ENCODE results near the gene PYGL. TPM values are rescaled to one million over a fixed set of nuclear protein-coding genes. Genes with fewer than 3 reads are reported as not detected.
"Not testable (repeated sequence)": the region's sequence is repeated elsewhere in the genome, so short reads cannot be mapped to it uniquely, and the experiment has no call there.

The PYGL gene
- total RNA-seq, 2 experiments from 2014 or later, result not detected

DNA sequence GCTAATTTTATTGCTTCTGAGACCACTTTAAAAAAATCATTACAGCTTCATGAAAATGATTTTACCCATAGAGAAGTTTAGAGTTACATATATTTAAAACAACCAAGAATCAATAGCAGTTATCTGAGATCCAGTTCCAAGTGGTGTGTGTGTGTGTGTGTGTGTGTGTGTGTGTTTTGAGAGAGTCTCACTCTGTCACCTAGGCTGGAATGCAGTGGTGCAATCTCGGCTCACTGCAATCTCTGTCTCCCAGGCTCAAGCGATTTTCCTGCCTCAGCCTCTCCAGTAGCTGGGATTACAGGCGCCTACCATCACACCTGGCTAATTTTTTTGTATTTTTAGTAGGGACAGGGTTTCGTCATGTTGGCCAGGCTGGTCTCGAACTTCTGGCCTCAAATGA, 24.8 kb downstream of the PYGL start:
- peaks cover 11% of the 10 kb centered on the region for H3K27me3 Mint-ChIP-seq (ENCODE audit: low read depth)
- POLR2A ChIA-PET; ATAC-seq; H3K9me3 Mint-ChIP-seq (ENCODE audit: insufficient read depth); DNase-seq; CTCF ChIA-PET; H3K4me3 Mint-ChIP-seq; H3K36me3 Mint-ChIP-seq (ENCODE audit: low read depth); H3K27ac Mint-ChIP-seq; H3K4me1 Mint-ChIP-seq (ENCODE audit: low read depth): not testable (repeated sequence)

DNA sequence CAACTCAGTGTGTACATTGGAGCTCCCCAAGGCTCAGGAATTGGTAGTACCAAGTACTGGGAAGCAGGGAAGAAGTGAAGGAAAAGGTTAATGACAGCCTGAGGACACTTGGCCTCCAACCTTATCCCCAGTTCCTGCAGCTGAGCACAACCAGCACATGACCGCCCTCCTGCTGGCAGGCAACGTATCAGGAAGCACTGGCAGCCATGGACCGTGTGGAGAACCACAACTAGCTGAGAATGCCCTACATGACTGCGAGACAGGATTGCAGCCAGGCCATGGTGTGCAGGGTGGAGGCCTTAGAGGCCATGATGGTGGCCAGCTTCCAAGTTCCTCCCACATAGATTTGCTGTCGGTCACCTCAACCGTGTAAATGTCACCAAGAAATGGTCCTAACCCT, 26.8 kb downstream of the PYGL start:
- Mint-ChIP-seq H3K27ac (no peak overlapping the region), H3K9me3 (ENCODE audit: insufficient read depth) (no peaks in the 10 kb centered on the region), H3K4me3 (no peak overlapping the region), H3K36me3 (ENCODE audit: low read depth) (no peaks in the 10 kb centered on the region), H3K4me1 (ENCODE audit: low read depth) (no peaks in the 10 kb centered on the region), H3K27me3 (ENCODE audit: low read depth) (peaks cover 11% of the 10 kb centered on the region)
- DNase-seq, result no peak
- ATAC-seq, result no peak
- ChIA-PET CTCF (no interaction called here), POLR2A (no interaction called here)

DNA sequence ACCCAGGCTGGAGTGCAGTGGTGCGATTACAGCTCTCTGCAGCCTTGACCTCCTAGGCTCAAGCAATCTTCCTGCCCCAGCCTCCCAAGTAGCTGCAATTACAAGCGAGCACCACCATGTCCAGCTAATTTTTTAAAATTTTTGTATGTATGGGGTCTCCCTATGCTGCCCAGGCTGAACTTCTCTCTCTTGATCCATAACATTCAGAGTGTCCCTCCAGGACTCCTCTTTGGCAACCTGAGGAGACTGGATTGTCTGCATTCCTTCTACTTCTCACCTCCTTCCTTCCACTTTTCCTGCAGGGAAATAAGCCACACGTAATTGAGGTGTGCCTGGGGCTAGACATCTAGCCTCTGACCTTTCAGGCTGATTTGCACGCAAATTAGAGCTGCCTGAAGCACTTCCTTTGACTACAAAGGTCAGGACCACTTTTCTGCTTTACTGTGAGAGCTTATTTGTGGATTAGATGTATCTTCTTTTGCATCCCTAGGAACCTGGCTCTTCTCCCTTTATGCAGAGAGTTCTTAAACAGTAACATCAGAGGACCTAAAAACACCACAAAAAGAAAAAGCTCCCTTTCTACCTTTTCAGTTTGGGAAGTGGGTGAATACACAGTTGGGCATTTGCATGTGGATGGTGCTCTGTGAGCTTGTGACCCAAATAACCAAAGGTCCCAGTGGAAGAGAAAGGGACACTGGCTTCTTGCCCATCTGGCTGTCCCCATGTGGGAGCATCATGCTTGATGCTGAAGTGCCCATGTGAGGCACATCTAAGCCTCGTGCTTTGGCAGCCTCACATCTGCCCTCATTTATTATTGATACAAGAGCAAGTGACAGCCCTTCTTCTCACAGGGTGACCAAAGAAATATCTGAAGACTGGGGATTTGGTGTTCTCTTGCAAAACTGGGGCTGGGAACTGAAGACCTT, 33.5 kb downstream of the PYGL start:
- no peaks in the 10 kb centered on the region for H3K36me3 Mint-ChIP-seq (ENCODE audit: low read depth)
- H3K27me3 Mint-ChIP-seq (ENCODE audit: low read depth), result peaks cover 8% of the 10 kb centered on the region
- H3K4me1 Mint-ChIP-seq (ENCODE audit: low read depth), result no peaks in the 10 kb centered on the region
- ATAC-seq (no peak), DNase-seq (no peak)
- CTCF ChIA-PET, result interaction anchor here (0.6 to 1.4 kb wide), 2 partner anchors 50 to 1820 kb away, joined by 3 to 4 read pairs; no protein-coding TSS in a partner anchor
- H3K4me3 Mint-ChIP-seq, result no peak overlapping the region
- no peak overlapping the region for H3K27ac Mint-ChIP-seq
- POLR2A ChIA-PET, result no interaction called here
- H3K9me3 Mint-ChIP-seq (ENCODE audit: insufficient read depth), result no peaks in the 10 kb centered on the region

DNA sequence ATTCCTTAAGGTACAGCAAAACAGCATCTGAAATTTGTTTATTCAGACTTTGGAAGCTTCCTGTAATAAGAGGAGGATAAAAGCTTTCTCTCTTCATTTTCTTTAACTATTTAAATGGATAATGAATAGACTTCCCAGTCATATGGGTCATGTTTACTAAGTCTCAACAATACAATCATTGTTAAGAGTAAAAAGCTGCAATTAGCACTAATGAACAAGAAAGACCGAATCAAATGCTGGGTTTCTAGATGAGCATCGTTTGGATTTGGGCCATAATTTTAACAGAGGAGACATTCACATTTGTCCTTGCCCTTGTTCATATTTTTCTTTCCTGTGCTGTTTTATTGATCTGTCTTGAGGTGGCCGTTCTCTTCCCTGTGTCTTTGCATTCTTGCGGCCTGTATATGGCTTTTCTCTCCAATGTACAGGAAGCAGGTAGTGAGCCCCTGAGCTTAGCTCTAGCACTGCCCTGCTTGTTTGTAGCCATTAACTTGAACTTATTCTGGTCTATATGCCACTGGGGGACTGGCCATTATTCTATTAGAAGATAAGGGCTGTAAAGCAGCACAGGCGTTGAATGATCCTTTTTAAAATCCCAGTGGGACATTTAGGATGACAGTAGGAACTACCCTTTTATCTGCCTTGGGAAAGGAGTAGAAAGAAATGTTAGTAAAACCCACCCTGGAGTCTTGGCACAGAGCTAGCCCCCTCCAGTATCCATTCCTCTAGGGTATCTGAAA, 37.8 kb downstream of the PYGL start:
- H3K9me3 Mint-ChIP-seq (ENCODE audit: insufficient read depth), result peaks cover 6% of the 10 kb centered on the region
- no peaks in the 10 kb centered on the region for H3K36me3 Mint-ChIP-seq (ENCODE audit: low read depth)
- no peak for DNase-seq
- no peaks in the 10 kb centered on the region for H3K4me1 Mint-ChIP-seq (ENCODE audit: low read depth)
- ATAC-seq, result no peak
- ChIA-PET POLR2A (no interaction called here), CTCF (no interaction called here)
- H3K4me3 Mint-ChIP-seq, result no peak overlapping the region
- H3K27me3 Mint-ChIP-seq (ENCODE audit: low read depth), result peaks cover 13% of the 10 kb centered on the region
- no peak overlapping the region for H3K27ac Mint-ChIP-seq

DNA sequence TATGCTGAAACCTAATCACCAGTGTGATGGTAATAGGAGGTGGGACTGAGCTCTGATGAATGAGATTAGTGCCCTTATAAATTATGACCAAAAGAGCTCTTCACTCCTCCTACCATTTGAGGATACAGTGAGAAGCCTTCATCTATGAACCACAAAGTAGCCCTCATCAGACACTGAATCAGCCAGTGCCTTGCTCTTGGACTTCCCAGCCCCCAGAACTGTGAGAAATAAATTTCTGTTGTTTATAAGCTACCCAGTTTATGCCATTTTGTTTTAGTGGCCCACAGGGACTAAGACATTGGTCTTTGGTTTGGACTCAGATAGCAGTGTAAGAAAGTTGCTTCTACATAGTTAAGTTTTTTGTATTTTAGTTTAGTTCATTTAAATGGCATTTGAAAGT, 39.6 kb downstream of the PYGL start:
- DNase-seq, result no peak
- H3K27ac Mint-ChIP-seq, result no peak overlapping the region
- no peaks in the 10 kb centered on the region for H3K4me1 Mint-ChIP-seq (ENCODE audit: low read depth)
- no peak for ATAC-seq
- peaks cover 6% of the 10 kb centered on the region for H3K9me3 Mint-ChIP-seq (ENCODE audit: insufficient read depth)
- POLR2A ChIA-PET, result no interaction called here
- no peak overlapping the region for H3K4me3 Mint-ChIP-seq
- CTCF ChIA-PET, result interaction anchor here (1.2 kb wide), 1 partner anchor 875 kb away, joined by 3 read pairs; no protein-coding TSS in a partner anchor
- peaks cover 15% of the 10 kb centered on the region for H3K27me3 Mint-ChIP-seq (ENCODE audit: low read depth)
- no peaks in the 10 kb centered on the region for H3K36me3 Mint-ChIP-seq (ENCODE audit: low read depth)

DNA sequence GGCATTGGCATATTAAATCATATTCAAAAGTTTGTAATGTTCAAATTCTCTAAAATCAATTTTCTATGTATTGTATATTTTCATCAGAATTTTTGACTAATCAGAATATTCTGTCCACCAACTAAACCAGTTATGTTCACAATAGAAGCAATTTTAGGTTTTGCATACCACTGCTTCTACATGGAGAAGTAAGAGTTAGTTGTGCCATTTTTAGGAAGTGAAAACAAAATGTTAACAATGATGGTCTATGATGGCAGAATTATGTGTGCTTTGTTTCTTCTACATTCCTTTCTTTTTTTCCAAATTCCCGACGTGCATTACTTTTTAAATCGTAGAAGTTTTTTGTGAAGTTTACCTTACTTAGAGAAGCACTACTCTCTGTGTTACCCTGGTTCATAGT, 42.9 kb downstream of the PYGL start:
- H3K4me3 Mint-ChIP-seq, result no peak overlapping the region
- peaks cover 6% of the 10 kb centered on the region for H3K9me3 Mint-ChIP-seq (ENCODE audit: insufficient read depth)
- CTCF ChIA-PET, result no interaction called here
- H3K4me1 Mint-ChIP-seq (ENCODE audit: low read depth), result no peaks in the 10 kb centered on the region
- ATAC-seq, result no peak
- POLR2A ChIA-PET, result no interaction called here
- no peak overlapping the region for H3K27ac Mint-ChIP-seq
- peaks cover 16% of the 10 kb centered on the region for H3K27me3 Mint-ChIP-seq (ENCODE audit: low read depth)
- no peak for DNase-seq
- no peaks in the 10 kb centered on the region for H3K36me3 Mint-ChIP-seq (ENCODE audit: low read depth)

DNA sequence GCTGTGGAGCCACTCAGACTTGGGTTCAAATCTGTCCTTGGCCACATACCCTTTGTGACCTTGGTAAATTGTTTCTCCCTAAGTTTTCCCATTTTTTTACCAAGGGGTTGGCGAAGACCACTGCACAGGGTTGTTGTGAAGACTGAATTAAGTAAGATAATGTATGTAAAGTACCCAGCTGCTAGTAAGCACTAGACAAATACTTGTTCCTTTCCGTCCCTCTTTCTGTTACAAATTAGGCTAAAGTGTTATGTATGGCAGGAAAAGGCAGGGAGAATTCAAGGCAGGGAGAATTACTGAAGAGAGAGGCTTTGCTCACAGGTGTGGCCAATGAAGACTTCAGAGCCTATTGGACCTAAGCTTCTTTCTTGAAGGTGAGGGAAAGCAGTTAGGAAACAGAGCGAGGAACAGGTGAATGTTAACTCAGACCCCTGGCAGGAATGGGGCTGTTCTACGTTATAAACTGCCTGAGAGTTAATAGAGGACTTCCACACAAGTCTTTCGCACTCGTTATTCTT, 46.6 kb downstream of the PYGL start:
- Mint-ChIP-seq H3K4me1 (ENCODE audit: low read depth) (no peaks in the 10 kb centered on the region), H3K27me3 (ENCODE audit: low read depth) (peaks cover 11% of the 10 kb centered on the region), H3K36me3 (ENCODE audit: low read depth) (no peaks in the 10 kb centered on the region), H3K27ac (no peak overlapping the region), H3K9me3 (ENCODE audit: insufficient read depth) (no peaks in the 10 kb centered on the region), H3K4me3 (no peak overlapping the region)
- DNase-seq, result no peak
- CTCF ChIA-PET, result no interaction called here
- POLR2A ChIA-PET, result no interaction called here
- ATAC-seq, result no peak

DNA sequence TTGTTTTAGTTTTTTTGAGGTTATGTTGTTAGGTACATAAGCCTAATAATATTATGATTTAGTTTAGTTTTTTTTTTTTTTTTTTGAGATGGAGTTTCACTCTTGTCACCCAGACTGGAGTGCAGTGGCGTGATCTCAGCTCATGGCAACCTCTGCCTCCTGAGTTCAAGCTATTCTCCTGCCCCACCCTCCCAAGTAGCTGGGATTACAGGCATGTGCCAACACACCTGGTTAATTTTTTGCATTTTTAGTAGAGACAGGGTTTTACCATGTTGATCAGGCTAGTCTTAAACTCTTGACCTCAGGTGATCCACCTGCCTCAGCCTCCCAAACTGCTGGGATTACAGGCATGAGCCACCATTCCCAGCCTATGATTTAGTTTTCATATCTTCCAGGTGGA, 47.3 kb downstream of the PYGL start:
- POLR2A ChIA-PET; CTCF ChIA-PET; H3K4me1 Mint-ChIP-seq (ENCODE audit: low read depth): not testable (repeated sequence)

DNA sequence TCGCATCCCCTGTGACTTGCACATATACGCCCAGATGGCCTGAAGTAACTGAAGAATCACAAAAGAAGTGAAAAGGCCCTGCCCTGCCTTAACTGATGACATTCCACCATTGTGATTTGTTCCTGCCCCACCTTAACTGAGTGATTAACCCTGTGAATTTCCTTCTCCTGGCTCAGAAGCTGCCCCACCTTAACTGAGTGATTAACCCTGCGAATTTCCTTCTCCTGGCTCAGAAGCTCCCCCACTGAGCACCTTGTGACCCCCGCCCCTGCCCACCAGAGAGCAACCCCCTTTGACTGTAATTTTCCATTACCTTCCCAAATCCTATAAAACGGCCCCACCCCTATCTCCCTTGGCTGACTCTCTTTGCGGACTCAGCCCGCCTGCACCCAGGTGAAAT, 47.9 kb downstream of the PYGL start:
- H3K4me3 Mint-ChIP-seq; POLR2A ChIA-PET; DNase-seq; H3K4me1 Mint-ChIP-seq (ENCODE audit: low read depth); H3K27ac Mint-ChIP-seq; H3K9me3 Mint-ChIP-seq (ENCODE audit: insufficient read depth); CTCF ChIA-PET; ATAC-seq; H3K36me3 Mint-ChIP-seq (ENCODE audit: low read depth): not testable (repeated sequence)
- peaks cover 16% of the 10 kb centered on the region for H3K27me3 Mint-ChIP-seq (ENCODE audit: low read depth)

More for the DNA sequence above, 47.3 kb downstream of the PYGL start:
- not testable (repeated sequence) for ATAC-seq; DNase-seq; H3K9me3 Mint-ChIP-seq (ENCODE audit: insufficient read depth); H3K4me3 Mint-ChIP-seq; H3K36me3 Mint-ChIP-seq (ENCODE audit: low read depth); H3K27ac Mint-ChIP-seq
- H3K27me3 Mint-ChIP-seq (ENCODE audit: low read depth), result peaks cover 14% of the 10 kb centered on the region

DNA sequence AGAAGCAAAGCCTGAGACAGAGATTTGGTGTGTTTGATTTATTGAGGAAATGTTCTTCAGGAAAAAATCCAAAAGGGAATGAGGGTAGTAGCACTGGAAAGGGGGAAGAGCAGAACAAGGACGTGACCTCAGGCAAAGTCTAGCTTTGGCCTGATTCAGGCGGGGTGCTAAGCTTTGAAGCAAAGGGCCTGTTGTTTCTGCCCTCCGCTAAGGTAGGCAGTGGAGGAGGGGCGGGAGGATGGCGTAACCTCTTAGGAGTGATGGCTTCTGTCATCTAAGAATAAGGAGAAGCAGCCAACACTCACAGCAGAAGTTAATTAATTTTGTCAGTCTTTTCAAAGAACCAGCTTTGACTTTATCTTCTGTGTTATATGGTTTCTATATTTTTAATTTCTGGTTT, 52.0 kb downstream of the PYGL start:
- ChIA-PET CTCF (no interaction called here), POLR2A (no interaction called here)
- no peak for DNase-seq
- Mint-ChIP-seq H3K4me1 (ENCODE audit: low read depth) (no peaks in the 10 kb centered on the region), H3K27me3 (ENCODE audit: low read depth) (peaks cover 12% of the 10 kb centered on the region), H3K4me3 (no peak overlapping the region), H3K36me3 (ENCODE audit: low read depth) (no peaks in the 10 kb centered on the region), H3K9me3 (ENCODE audit: insufficient read depth) (no peaks in the 10 kb centered on the region), H3K27ac (no peak overlapping the region)
- ATAC-seq, result no peak

DNA sequence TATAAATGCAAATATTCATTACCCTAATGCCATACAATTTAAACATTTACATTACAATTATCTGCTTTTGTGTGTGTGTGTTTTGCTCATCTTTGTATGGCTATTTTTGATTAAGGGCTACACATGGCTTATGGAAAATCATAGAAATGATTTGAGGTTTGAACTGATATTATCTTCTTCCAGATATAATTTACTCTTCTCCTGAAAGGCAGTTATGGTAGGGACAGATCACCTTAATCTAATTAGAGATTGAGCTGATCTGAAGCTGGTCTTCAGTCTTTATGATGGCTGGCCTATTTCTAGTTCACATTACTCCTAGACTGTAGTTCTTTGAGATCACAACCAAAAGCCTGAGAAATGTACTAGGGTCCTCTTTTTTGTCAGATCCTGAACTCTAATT, 56.8 kb downstream of the PYGL start:
- ATAC-seq (no peak), DNase-seq (no peak)
- Mint-ChIP-seq H3K4me1 (ENCODE audit: low read depth) (no peaks in the 10 kb centered on the region), H3K4me3 (no peak overlapping the region), H3K9me3 (ENCODE audit: insufficient read depth) (no peaks in the 10 kb centered on the region), H3K27ac (no peak overlapping the region), H3K27me3 (ENCODE audit: low read depth) (peaks cover 37% of the 10 kb centered on the region), H3K36me3 (ENCODE audit: low read depth) (no peaks in the 10 kb centered on the region)
- ChIA-PET CTCF (interaction anchor here (0.6 kb wide), 1 partner anchor 9 kb away, joined by 3 read pairs; no protein-coding TSS in a partner anchor), POLR2A (no interaction called here)

DNA sequence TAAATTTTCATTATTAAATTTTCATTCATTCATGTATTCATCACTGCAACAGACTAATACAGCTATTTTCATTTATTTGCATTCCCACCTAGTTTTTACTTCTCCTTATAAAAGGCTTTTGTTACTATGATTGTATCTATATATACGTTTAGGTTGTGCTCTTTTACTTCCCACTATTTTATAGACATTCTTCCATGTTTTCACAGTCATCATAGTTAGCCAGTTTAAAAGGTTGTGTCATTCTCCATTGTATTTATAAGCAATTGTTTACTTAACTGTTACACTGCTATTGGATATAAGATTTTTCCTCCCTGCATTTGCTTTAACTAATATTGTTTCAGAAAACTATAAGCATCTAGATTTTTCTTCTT, 60.5 kb downstream of the PYGL start:
- H3K36me3 Mint-ChIP-seq (ENCODE audit: low read depth), result no peaks in the 10 kb centered on the region
- H3K27ac Mint-ChIP-seq, result no peak overlapping the region
- POLR2A ChIA-PET, result no interaction called here
- peaks cover 48% of the 10 kb centered on the region for H3K27me3 Mint-ChIP-seq (ENCODE audit: low read depth)
- H3K9me3 Mint-ChIP-seq (ENCODE audit: insufficient read depth), result no peaks in the 10 kb centered on the region
- ATAC-seq, result no peak
- DNase-seq, result no peak
- H3K4me3 Mint-ChIP-seq, result no peak overlapping the region
- H3K4me1 Mint-ChIP-seq (ENCODE audit: low read depth), result no peaks in the 10 kb centered on the region
- CTCF ChIA-PET, result interaction anchor here (1.0 to 1.3 kb wide), 2 partner anchors 8 to 23 kb away, joined by 3 read pairs; no protein-coding TSS in a partner anchor

All from activated CD8-positive, alpha-beta T cell treated with anti-CD3 and anti-CD28 coated beads, Interleukin-2, amount 10 ng/mL, durations not matched to agents 7 days and 5 days (primary cell).